A549 (cell line): ENCODE results near the gene TCHH.

Experiments
- FOSL2 ChIP-seq, 2 experiments: fragments of 450-650 bp in 1 of 2; fragments of >200 bp in 1 of 2; sonication (Bioruptor Twin) in 1 of 2; formaldehyde crosslinking; IDR thresholded peaks; 2 replicates each; pipeline versions ENCODE4 v1.5.0 to v1.6.1; 2016 to 2020; ENCODE audit warnings: mild to moderate bottlenecking in 1 of 2, moderate library complexity in 1 of 2
- MAX ChIP-seq: IDR thresholded peaks from 2 replicates; pipeline ENCODE4 v1.6.1; 2012
- POLR2A ChIP-seq: IDR thresholded peaks from 2 replicates; pipeline ENCODE4 v1.6.1; 2012; ENCODE audit warnings: mild to moderate bottlenecking, low read length
- TF ChIP-seq, protein P1 (sequence below): fragments of >200 bp; sonication (Bioruptor Twin); formaldehyde crosslinking; IDR thresholded peaks from 3 replicates; pipeline ENCODE4 v1.5.1; 2016

DNA sequence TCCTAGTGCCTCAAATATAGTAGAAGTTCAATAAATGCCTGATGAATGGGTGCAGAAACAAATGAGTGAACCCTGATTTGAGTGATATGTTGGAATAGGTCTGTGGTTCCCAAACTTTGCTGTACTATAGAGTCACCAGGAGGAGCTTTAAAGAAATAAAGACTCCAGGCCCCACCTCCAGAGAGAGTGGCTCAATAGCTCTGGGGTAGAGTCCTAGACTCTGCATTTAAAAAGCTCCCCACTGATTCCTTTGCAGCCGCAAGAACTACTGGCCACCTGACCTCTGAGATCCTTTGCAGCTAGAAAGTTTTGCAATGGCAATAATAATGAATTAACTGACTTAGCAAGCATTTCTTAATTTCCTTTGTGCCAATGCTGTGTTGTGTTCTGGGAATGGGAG lies 47.3 kb downstream of the TCHH start:
- TF ChIP-seq, protein P1, sequence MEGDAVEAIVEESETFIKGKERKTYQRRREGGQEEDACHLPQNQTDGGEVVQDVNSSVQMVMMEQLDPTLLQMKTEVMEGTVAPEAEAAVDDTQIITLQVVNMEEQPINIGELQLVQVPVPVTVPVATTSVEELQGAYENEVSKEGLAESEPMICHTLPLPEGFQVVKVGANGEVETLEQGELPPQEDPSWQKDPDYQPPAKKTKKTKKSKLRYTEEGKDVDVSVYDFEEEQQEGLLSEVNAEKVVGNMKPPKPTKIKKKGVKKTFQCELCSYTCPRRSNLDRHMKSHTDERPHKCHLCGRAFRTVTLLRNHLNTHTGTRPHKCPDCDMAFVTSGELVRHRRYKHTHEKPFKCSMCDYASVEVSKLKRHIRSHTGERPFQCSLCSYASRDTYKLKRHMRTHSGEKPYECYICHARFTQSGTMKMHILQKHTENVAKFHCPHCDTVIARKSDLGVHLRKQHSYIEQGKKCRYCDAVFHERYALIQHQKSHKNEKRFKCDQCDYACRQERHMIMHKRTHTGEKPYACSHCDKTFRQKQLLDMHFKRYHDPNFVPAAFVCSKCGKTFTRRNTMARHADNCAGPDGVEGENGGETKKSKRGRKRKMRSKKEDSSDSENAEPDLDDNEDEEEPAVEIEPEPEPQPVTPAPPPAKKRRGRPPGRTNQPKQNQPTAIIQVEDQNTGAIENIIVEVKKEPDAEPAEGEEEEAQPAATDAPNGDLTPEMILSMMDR, result no peak
- TF ChIP-seq FOSL2 (IDR thresholded peaks at IDR 0.05), result no peak
- no peak for TF ChIP-seq FOSL2 (CRISPR knock-in tag; IDR thresholded peaks at IDR 0.05)
- TF ChIP-seq POLR2A, result no peak
- no peak for TF ChIP-seq MAX
